Sigmoid colon (tissue), 7 donors: Measurements from ENCODE around the gene ZP1. TPM values are rescaled to one million over a fixed set of nuclear protein-coding genes. Genes with fewer than 3 reads are reported as not detected.

ENCODE experiments used
- DNase-seq: peaks from one replicate; pipeline ENCODE4 v3.0.0-alpha.2; 2019
- H3K27ac ChIP-seq, 4 donors: fragments of 200-600 bp; sonication (generic); one replicate each; pipeline ENCODE4 v1.5.1; 2016 to 2019; ENCODE audit warnings: mild to moderate bottlenecking in 1 of 4
- H3K27me3 ChIP-seq, 3 donors: fragments of 200-600 bp; sonication (generic); one replicate each; pipeline ENCODE4 v1.5.1; 2019; ENCODE audit warnings: mild to moderate bottlenecking in 1 of 3
- H3K36me3 ChIP-seq, 4 donors: fragments of 200-600 bp; sonication (generic); one replicate each; pipeline ENCODE4 v1.5.1; 2016 to 2019
- H3K4me1 ChIP-seq, 4 donors: fragments of 200-600 bp; sonication (generic); one replicate each; pipeline ENCODE4 v1.5.1; 2017 to 2019
- H3K4me3 ChIP-seq, 4 donors: fragments of 200-600 bp; sonication (generic); one replicate each; pipeline ENCODE4 v1.5.1; 2017 to 2019; ENCODE audit warnings: mild to moderate bottlenecking in 2 of 4, moderate library complexity in 1 of 4
- H3K9me3 ChIP-seq, 4 donors: fragments of 200-600 bp in 3 of 4; sonication (generic) in 3 of 4; one replicate each; pipeline versions ENCODE4 v1.5.1 to v1.6.1; 2013 to 2019
- CTCF ChIP-seq, 4 experiments: fragments of 450-650 bp in 3 of 4; fragments of 200-600 bp in 1 of 4; IDR thresholded peaks; one replicate each; pipeline ENCODE4 v1.5.1; 2016 to 2019; ENCODE audit warnings: antibody characterized with exemption in 4 of 4, mild to moderate bottlenecking in 3 of 4, moderate library complexity in 2 of 4
- EP300 ChIP-seq, 4 donors: sonication (generic); formaldehyde crosslinking; IDR thresholded peaks; one replicate each; pipeline ENCODE4 v1.6.1; 2017; ENCODE audit warnings: antibody characterized with exemption in 4 of 4
- POLR2A ChIP-seq, 2 donors: fragments of 450-650 bp; IDR thresholded peaks; one replicate each; pipeline ENCODE4 v1.6.1; 2016; ENCODE audit warnings: antibody characterized with exemption in 2 of 2, mild to moderate bottlenecking in 2 of 2, moderate library complexity in 2 of 2
- POLR2AphosphoS5 ChIP-seq, 4 donors: sonication (generic); formaldehyde crosslinking; IDR thresholded peaks; one replicate each; pipeline ENCODE4 v1.6.1; 2017; ENCODE audit warnings: antibody characterized with exemption in 4 of 4
- WGBS, 2 donors: extraction: QIAGEN DNeasy Blood & Tissue Kit; methylation state at CpG; one replicate each; pipeline ENCODE4 v1.1.7; 2013; 5-methylcytosine and 5-hydroxymethylcytosine counted together
- intact Hi-C: fragments of 100-400 bp; cut with DNase I; formaldehyde crosslinking; loops from one replicate; pipeline ENCODE4 v1.15.1; 2023
- polyA plus RNA-seq, 3 donors: library from polyadenylated mRNA; stranded (reverse); fragments of 200-250 nt; gene quantifications; one replicate each; pipeline ENCODE4 v1.2.3, GENCODE V29; 2013
- total RNA-seq, 4 donors: library from RNA; depleted of rRNA; stranded (reverse); fragments of >200 nt; gene quantifications; one replicate each; pipeline ENCODE4 v1.1.0, GENCODE V29; 2016
- donor health status: healthy with polysubstance abuse.
- donor health status: Bipolar disorder and iron deficiency.
- donor health status: healthy.

ZP1 gene
- total and polyA plus RNA-seq, 7 donors, result 0.15 TPM; not detected in 6

DNA sequence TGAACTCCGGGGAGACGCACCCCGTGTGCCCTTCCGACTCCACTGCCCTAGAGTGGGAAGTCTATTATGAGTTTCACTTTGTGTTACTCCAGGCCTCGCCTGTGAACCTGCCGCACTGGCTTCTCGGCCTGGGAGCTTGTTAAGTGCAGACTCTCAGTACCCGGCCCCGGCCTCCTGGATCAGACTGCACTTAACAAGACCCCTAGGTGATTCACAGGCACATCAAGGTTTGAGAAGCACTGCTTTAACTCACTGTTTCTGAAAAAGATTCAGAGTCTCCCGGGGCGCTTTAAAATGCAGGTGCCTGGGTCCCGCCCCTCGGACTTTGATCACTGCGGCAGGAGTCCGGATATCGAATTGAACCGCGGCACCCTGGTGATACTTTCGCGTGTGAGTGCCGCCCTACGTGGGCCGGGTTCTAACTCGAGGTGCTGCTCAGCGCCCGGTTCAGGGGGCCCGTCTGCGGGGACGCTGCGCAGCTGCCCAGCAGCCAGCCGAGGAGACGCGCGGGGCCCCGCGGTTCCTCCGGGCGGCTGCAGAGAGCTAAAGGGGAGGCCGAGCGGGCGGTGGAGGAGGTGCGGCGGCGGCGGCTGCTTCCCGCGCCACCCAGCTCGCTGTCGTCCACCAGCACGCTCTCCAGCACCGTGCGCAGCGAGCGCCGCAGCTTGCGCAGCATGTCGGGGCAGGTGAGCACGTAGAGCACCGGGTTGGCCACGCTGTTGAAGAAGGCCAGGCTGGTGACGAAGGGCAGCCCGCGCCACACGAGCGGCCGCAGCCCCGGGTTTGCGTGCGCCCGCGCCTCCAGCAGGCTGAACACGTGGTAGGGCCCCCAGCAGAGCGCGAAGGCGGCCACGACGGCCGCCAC, 15.0 kb upstream of the ZP1 start:
- peaks cover 0 to 17% (median 0%) of the 10 kb centered on the region in 3 donors for H3K27me3 ChIP-seq
- no peaks in the 10 kb centered on the region for H3K9me3 ChIP-seq
- intact Hi-C loops, result no loop called here
- no peaks in the 10 kb centered on the region for H3K4me1 ChIP-seq
- TF ChIP-seq POLR2A (IDR thresholded peaks at IDR 0.05) (no peak), EP300 (IDR thresholded peaks at IDR 0.05) (no peak), POLR2AphosphoS5 (IDR thresholded peaks at IDR 0.05) (no peak), CTCF (IDR thresholded peaks at IDR 0.05) (no peak)
- H3K27ac ChIP-seq, result no peak overlapping the region
- no peak for DNase-seq
- no peak overlapping the region for H3K4me3 ChIP-seq
- WGBS, 2 donors, result 18 to 65% methylated on average over 78 of the region's 78 CpGs
- H3K36me3 ChIP-seq, result peaks cover 4 to 43% (median 31%) of the 10 kb centered on the region in 4 donors

- DNase-seq, result no peak
- Histone ChIP-seq H3K36me3 (peaks cover 4 to 34% (median 28%) of the 10 kb centered on the region in 4 donors), H3K4me1 (no peaks in the 10 kb centered on the region), H3K27ac (no peak overlapping the region), H3K27me3 (peaks cover 0 to 17% (median 0%) of the 10 kb centered on the region in 3 donors), H3K9me3 (no peaks in the 10 kb centered on the region), H3K4me3 (no peak overlapping the region)
- intact Hi-C loops, result no loop called here
- no peak for TF ChIP-seq POLR2AphosphoS5 (IDR thresholded peaks at IDR 0.05)
- 90 to 93% methylated on average over 68 of the region's 68 CpGs for WGBS, 2 donors
These were observed 14.1 kb upstream of the ZP1 start for GRCh38 chr11:60852982-60853950.

DNA sequence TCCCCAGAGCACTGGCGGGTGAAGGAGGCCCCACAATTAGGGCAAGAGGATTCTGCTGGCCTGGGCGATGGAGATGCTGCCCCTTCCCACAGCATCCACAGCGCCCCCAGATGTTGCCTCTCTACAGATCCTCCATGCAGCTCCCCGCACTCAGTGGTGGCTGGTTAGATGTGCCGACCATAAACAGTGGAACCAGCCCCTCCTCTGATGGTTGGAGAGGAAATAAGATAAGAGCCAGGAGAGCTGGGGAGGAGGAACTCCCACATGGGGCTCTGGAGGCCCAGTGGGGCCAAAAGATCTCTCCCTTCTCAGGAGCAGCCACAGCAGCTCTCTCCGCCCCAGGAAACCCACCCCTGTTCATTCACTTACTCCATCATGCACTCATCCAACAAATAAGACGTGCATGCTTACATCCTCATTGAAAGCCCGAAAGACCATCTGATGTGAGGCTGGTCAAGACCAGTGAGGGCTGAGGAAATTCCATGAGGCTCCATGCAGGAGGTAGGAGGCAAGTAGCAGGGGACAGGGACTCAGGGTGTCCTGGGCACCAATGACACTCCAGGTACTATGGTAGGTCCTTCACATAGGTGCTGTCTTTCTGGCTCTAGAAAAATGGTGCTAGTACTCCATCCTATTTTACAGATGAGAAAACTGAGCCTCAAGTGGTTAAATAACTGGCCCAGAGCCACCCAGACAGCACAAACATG, 13.0 kb upstream of the ZP1 start:
- Histone ChIP-seq H3K27me3 (peaks cover 0 to 17% (median 0%) of the 10 kb centered on the region in 3 donors), H3K4me1 (no peaks in the 10 kb centered on the region), H3K4me3 (no peak overlapping the region), H3K27ac (no peak overlapping the region), H3K36me3 (peaks cover 4 to 24% (median 19%) of the 10 kb centered on the region in 4 donors), H3K9me3 (no peaks in the 10 kb centered on the region)
- intact Hi-C loops, result no loop called here
- 70 to 81% methylated on average over 8 of the region's 8 CpGs for WGBS, 2 donors
- TF ChIP-seq POLR2A (IDR thresholded peaks at IDR 0.05) (no peak), CTCF (IDR thresholded peaks at IDR 0.05) (no peak)
- DNase-seq, result no peak

GRCh38 chr11:60854847-60855725, 12.3 kb upstream of the ZP1 start:
- no peaks in the 10 kb centered on the region for H3K9me3 ChIP-seq
- H3K27me3 ChIP-seq, result peaks cover 0 to 17% (median 0%) of the 10 kb centered on the region in 3 donors
- no peak overlapping the region for H3K27ac ChIP-seq
- intact Hi-C loops, result no loop called here
- H3K4me3 ChIP-seq, result no peak overlapping the region
- no peak for DNase-seq
- H3K4me1 ChIP-seq, result no peaks in the 10 kb centered on the region
- 48 to 54% methylated on average over 8 of the region's 8 CpGs for WGBS, 2 donors
- peaks cover 4 to 16% (median 11%) of the 10 kb centered on the region in 4 donors for H3K36me3 ChIP-seq
- TF ChIP-seq EP300 (IDR thresholded peaks at IDR 0.05) (no peak), POLR2AphosphoS5 (IDR thresholded peaks at IDR 0.05) (no peak), CTCF (IDR thresholded peaks at IDR 0.05) (no peak), POLR2A (IDR thresholded peaks at IDR 0.05) (no peak)
